Measurements from ENCODE around the gene MIER1.

Gene MIER1

DNA sequence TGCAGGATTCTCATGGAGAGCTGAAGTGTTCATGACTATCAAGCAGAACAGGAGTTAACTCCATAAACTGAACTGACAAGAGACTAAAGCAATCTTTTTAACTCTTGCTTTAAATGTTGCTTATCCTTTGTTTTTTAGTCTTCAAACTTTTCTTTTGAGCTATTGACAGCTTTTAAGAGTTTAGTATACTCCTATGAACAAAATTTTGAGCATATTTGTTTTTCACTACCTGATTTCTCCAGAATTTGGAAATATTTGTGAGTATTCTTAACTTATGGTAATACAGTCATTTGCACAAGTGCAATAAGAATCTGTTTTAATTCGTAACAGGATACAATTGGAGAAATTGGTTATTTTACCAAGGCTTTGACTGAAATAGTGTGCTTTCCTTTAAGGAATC, 7.3 kb upstream of the MIER1 start:
- TF ChIP-seq EZH2 (IDR thresholded peaks at IDR 0.05; ENCODE audit: borderline replicate concordance, low read depth, low read length, severe bottlenecking), result no peak
- TF ChIP-seq, protein P1, sequence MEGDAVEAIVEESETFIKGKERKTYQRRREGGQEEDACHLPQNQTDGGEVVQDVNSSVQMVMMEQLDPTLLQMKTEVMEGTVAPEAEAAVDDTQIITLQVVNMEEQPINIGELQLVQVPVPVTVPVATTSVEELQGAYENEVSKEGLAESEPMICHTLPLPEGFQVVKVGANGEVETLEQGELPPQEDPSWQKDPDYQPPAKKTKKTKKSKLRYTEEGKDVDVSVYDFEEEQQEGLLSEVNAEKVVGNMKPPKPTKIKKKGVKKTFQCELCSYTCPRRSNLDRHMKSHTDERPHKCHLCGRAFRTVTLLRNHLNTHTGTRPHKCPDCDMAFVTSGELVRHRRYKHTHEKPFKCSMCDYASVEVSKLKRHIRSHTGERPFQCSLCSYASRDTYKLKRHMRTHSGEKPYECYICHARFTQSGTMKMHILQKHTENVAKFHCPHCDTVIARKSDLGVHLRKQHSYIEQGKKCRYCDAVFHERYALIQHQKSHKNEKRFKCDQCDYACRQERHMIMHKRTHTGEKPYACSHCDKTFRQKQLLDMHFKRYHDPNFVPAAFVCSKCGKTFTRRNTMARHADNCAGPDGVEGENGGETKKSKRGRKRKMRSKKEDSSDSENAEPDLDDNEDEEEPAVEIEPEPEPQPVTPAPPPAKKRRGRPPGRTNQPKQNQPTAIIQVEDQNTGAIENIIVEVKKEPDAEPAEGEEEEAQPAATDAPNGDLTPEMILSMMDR (IDR thresholded peaks at IDR 0.05; ENCODE audit: borderline replicate concordance, extremely low read depth, low read length, poor library complexity, severe bottlenecking), result no peak

GRCh38 chr1:66919063-66919462, 5.7 kb upstream of the MIER1 start:
- H3K27ac ChIP-seq (ENCODE audit: low read length), result no peak overlapping the region
- H3K79me2 ChIP-seq (ENCODE audit: insufficient read depth, low read length), result peaks cover 13% of the 10 kb centered on the region
- H3K4me2 ChIP-seq (ENCODE audit: insufficient read depth, low read length), result no peak overlapping the region
- H3K4me1 ChIP-seq (ENCODE audit: insufficient read depth, low read length), result peaks cover 14% of the 10 kb centered on the region
- no peak overlapping the region for H3K4me3 ChIP-seq (ENCODE audit: low read depth in 1 of 2, low read length in 2 of 2)
- H2AFZ ChIP-seq (ENCODE audit: low read depth, low read length), result no peak overlapping the region
- H3K27me3 ChIP-seq (ENCODE audit: insufficient read depth, low read length, poor library complexity), result no peaks in the 10 kb centered on the region
- peaks cover 9% of the 10 kb centered on the region for H3K9me3 ChIP-seq (ENCODE audit: insufficient read depth, low read length, severe bottlenecking)
- TF ChIP-seq, protein P1 (IDR thresholded peaks at IDR 0.05; ENCODE audit: borderline replicate concordance, extremely low read depth, low read length, poor library complexity, severe bottlenecking), result no peak
- TF ChIP-seq EZH2 (IDR thresholded peaks at IDR 0.05; ENCODE audit: borderline replicate concordance, low read depth, low read length, severe bottlenecking), result no peak
- H3K36me3 ChIP-seq (ENCODE audit: insufficient read depth, low read length), result peaks cover 5% of the 10 kb centered on the region; the same call in 1 of the 2 replicates
- DNase-seq (no peak), ATAC-seq (ENCODE audit: insufficient read depth, low read depth) (no peak)
- no peak overlapping the region for H3K9ac ChIP-seq (ENCODE audit: low read depth, low read length)
- H4K20me1 ChIP-seq (ENCODE audit: insufficient read depth, low read length), result no peaks in the 10 kb centered on the region

More for the DNA sequence above, 7.3 kb upstream of the MIER1 start:
- no peak overlapping the region for H3K4me3 ChIP-seq (ENCODE audit: low read depth in 1 of 2, low read length in 2 of 2)
- no peak overlapping the region for H3K9ac ChIP-seq (ENCODE audit: low read depth, low read length)
- no peak overlapping the region for H3K27ac ChIP-seq (ENCODE audit: low read length)
- H3K9me3 ChIP-seq (ENCODE audit: insufficient read depth, low read length, severe bottlenecking), result peaks cover 9% of the 10 kb centered on the region
- no peaks in the 10 kb centered on the region for H3K27me3 ChIP-seq (ENCODE audit: insufficient read depth, low read length, poor library complexity)
- no peaks in the 10 kb centered on the region for H4K20me1 ChIP-seq (ENCODE audit: insufficient read depth, low read length)
- ATAC-seq (ENCODE audit: insufficient read depth, low read depth), result no peak
- no peak overlapping the region for H3K4me2 ChIP-seq (ENCODE audit: insufficient read depth, low read length)
- no peaks in the 10 kb centered on the region for H3K4me1 ChIP-seq (ENCODE audit: insufficient read depth, low read length)
- H2AFZ ChIP-seq (ENCODE audit: low read depth, low read length), result no peak overlapping the region
- H3K36me3 ChIP-seq (ENCODE audit: insufficient read depth, low read length), result peaks cover 5% of the 10 kb centered on the region; the same call in 1 of the 2 replicates
- no peaks in the 10 kb centered on the region; the same call in 1 of the 2 replicates for H3K79me2 ChIP-seq (ENCODE audit: insufficient read depth, low read length)
- DNase-seq, result no peak

GRCh38 chr1:66919828-66920227, 5.0 kb upstream of the MIER1 start:
- Histone ChIP-seq H3K27me3 (ENCODE audit: insufficient read depth, low read length, poor library complexity) (no peaks in the 10 kb centered on the region), H3K9me3 (ENCODE audit: insufficient read depth, low read length, severe bottlenecking) (peaks cover 9% of the 10 kb centered on the region), H3K4me1 (ENCODE audit: insufficient read depth, low read length) (peaks cover 16% of the 10 kb centered on the region), H3K9ac (ENCODE audit: low read depth, low read length) (no peak overlapping the region), H3K27ac (ENCODE audit: low read length) (no peak overlapping the region), H3K4me2 (ENCODE audit: insufficient read depth, low read length) (no peak overlapping the region), H4K20me1 (ENCODE audit: insufficient read depth, low read length) (no peaks in the 10 kb centered on the region), H3K36me3 (ENCODE audit: insufficient read depth, low read length) (peaks cover 5% of the 10 kb centered on the region; the same call in 1 of the 2 replicates), H2AFZ (ENCODE audit: low read depth, low read length) (no peak overlapping the region), H3K79me2 (ENCODE audit: insufficient read depth, low read length) (peaks cover 19% of the 10 kb centered on the region), H3K4me3 (ENCODE audit: low read depth in 1 of 2, low read length in 2 of 2) (no peak overlapping the region)
- ATAC-seq (ENCODE audit: insufficient read depth, low read depth) (no peak), DNase-seq (no peak)
- no peak for TF ChIP-seq EZH2 (IDR thresholded peaks at IDR 0.05; ENCODE audit: borderline replicate concordance, low read depth, low read length, severe bottlenecking)
- TF ChIP-seq, protein P1 (IDR thresholded peaks at IDR 0.05; ENCODE audit: borderline replicate concordance, extremely low read depth, low read length, poor library complexity, severe bottlenecking), result no peak

GRCh38 chr1:66920543-66920942, 4.2 kb upstream of the MIER1 start:
- Histone ChIP-seq H3K4me1 (ENCODE audit: insufficient read depth, low read length) (peaks cover 17% of the 10 kb centered on the region), H3K27ac (ENCODE audit: low read length) (no peak overlapping the region), H3K4me3 (ENCODE audit: low read depth in 1 of 2, low read length in 2 of 2) (no peak overlapping the region), H4K20me1 (ENCODE audit: insufficient read depth, low read length) (no peaks in the 10 kb centered on the region), H3K9ac (ENCODE audit: low read depth, low read length) (no peak overlapping the region), H3K79me2 (ENCODE audit: insufficient read depth, low read length) (peaks cover 23% of the 10 kb centered on the region), H3K36me3 (ENCODE audit: insufficient read depth, low read length) (peaks cover 5% of the 10 kb centered on the region; the same call in 1 of the 2 replicates), H3K9me3 (ENCODE audit: insufficient read depth, low read length, severe bottlenecking) (peaks cover 9% of the 10 kb centered on the region), H2AFZ (ENCODE audit: low read depth, low read length) (no peak overlapping the region), H3K27me3 (ENCODE audit: insufficient read depth, low read length, poor library complexity) (no peaks in the 10 kb centered on the region), H3K4me2 (ENCODE audit: insufficient read depth, low read length) (no peak overlapping the region)
- no peak for TF ChIP-seq EZH2 (IDR thresholded peaks at IDR 0.05; ENCODE audit: borderline replicate concordance, low read depth, low read length, severe bottlenecking)
- TF ChIP-seq, protein P1 (IDR thresholded peaks at IDR 0.05; ENCODE audit: borderline replicate concordance, extremely low read depth, low read length, poor library complexity, severe bottlenecking), result no peak
- no peak for DNase-seq
- ATAC-seq (ENCODE audit: insufficient read depth, low read depth), result no peak

Measured in DND-41 (cell line).